WTC11 (cell line): Measurements from ENCODE around the gene CGNL1. TPM values are rescaled to one million over a fixed set of nuclear protein-coding genes. Genes with fewer than 3 reads are reported as not detected.

ENCODE experiments used
- ATAC-seq: fragments of 200-7000 bp; cut with Tn5 transposase; 2 replicates; pipeline ENCODE4 v1.10.0; 2021; ENCODE audit warnings: mild to moderate bottlenecking, moderate library complexity
- CTCF ChIA-PET: fragments of 300-600 bp; sonication (Branson Sonifier 250); formaldehyde crosslinking; loops from one replicate; lab custom pipeline; 2021; ENCODE audit warnings: antibody characterized with exemption; lab: Charles Lee
- POLR2A ChIA-PET: fragments of 350-600 bp; sonication (Branson Sonifier 250); formaldehyde crosslinking; loops from one replicate; lab custom pipeline; 2021; ENCODE audit warnings: antibody characterized with exemption; lab: Charles Lee
- DNase-seq: peaks from one replicate; pipeline ENCODE4 v3.0.0; 2021; ENCODE audit warnings: low spot score
- H3K27ac Mint-ChIP-seq: 2 replicates; pipeline ENCODE4 v1.8.0; 2021; ENCODE audit warnings: mixed read lengths
- H3K27me3 Mint-ChIP-seq: 2 replicates; pipeline ENCODE4 v1.8.0; 2021; ENCODE audit warnings: low read depth, mild to moderate bottlenecking, moderate library complexity, mixed read lengths
- H3K36me3 Mint-ChIP-seq: 2 replicates; pipeline ENCODE4 v1.8.0; 2021; ENCODE audit warnings: mixed read lengths
- H3K4me1 Mint-ChIP-seq: 2 replicates; pipeline ENCODE4 v1.8.0; 2022; ENCODE audit warnings: mixed read lengths
- H3K4me3 Mint-ChIP-seq: 2 replicates; pipeline ENCODE4 v1.8.0; 2021; ENCODE audit warnings: mild to moderate bottlenecking, moderate library complexity, mixed read lengths
- H3K9me3 Mint-ChIP-seq: 2 replicates; pipeline ENCODE4 v1.8.0; 2021; ENCODE audit warnings: mixed read lengths
- ATF1 ChIP-seq: sonication (generic); formaldehyde crosslinking; IDR thresholded peaks from 2 replicates; pipeline ENCODE4 v1.8.1; 2023; ENCODE audit warnings: mild to moderate bottlenecking, moderate library complexity, missing genetic modification reagents
- ATF6 ChIP-seq: sonication (generic); formaldehyde crosslinking; IDR thresholded peaks from 2 replicates; pipeline ENCODE4 v1.8.1; 2023; ENCODE audit warnings: mild to moderate bottlenecking, missing genetic modification reagents
- E2F4 ChIP-seq: sonication (generic); formaldehyde crosslinking; IDR thresholded peaks from 2 replicates; pipeline ENCODE4 v1.8.1; 2022; ENCODE audit warnings: low read depth, mild to moderate bottlenecking, moderate library complexity, missing genetic modification reagents, borderline replicate concordance
- EMX1 ChIP-seq: fragments of 250-450 bp; sonication (Bioruptor Pico); IDR thresholded peaks from 2 replicates; pipeline ENCODE4 v1.8.0; 2021; ENCODE audit warnings: mild to moderate bottlenecking
- ERG ChIP-seq: fragments of 250-450 bp; sonication (Bioruptor Pico); IDR thresholded peaks from 2 replicates; pipeline ENCODE4 v1.8.0; 2021; ENCODE audit warnings: mild to moderate bottlenecking
- ETV6 ChIP-seq: sonication (generic); formaldehyde crosslinking; IDR thresholded peaks from 2 replicates; pipeline ENCODE4 v1.8.1; 2022; ENCODE audit warnings: mild to moderate bottlenecking, missing genetic modification reagents
- HMGA2 ChIP-seq: fragments of 250-450 bp; sonication (Bioruptor Pico); IDR thresholded peaks from 2 replicates; pipeline ENCODE4 v1.4.0; 2021; ENCODE audit warnings: mild to moderate bottlenecking, moderate library complexity
- KAT7 ChIP-seq: sonication (generic); formaldehyde crosslinking; IDR thresholded peaks from 2 replicates; pipeline ENCODE4 v1.8.1; 2023; ENCODE audit warnings: missing genetic modification reagents, mild to moderate bottlenecking, borderline replicate concordance
- MLX ChIP-seq: sonication (generic); formaldehyde crosslinking; IDR thresholded peaks from 2 replicates; pipeline ENCODE4 v1.8.1; 2023; ENCODE audit warnings: mild to moderate bottlenecking, missing genetic modification reagents, moderate library complexity
- MXD4 ChIP-seq: fragments of 250-450 bp; sonication (Bioruptor Pico); IDR thresholded peaks from 2 replicates; pipeline ENCODE4 v1.8.0; 2021; ENCODE audit warnings: mild to moderate bottlenecking, moderate library complexity, borderline replicate concordance
- NR3C1 ChIP-seq: sonication (generic); formaldehyde crosslinking; conservative IDR thresholded peaks from 2 replicates; pipeline ENCODE4 v1.8.1; 2023; ENCODE audit warnings: low read depth, mild to moderate bottlenecking, missing genetic modification reagents
- OVOL2 ChIP-seq: fragments of 250-450 bp; sonication (Bioruptor Pico); IDR thresholded peaks from 2 replicates; pipeline ENCODE4 v1.9.0; 2021; ENCODE audit warnings: mild to moderate bottlenecking, borderline replicate concordance
- SOX15 ChIP-seq: fragments of 250-450 bp; sonication (Bioruptor Pico); IDR thresholded peaks from 2 replicates; pipeline ENCODE4 v1.9.0; 2021; ENCODE audit warnings: mild to moderate bottlenecking
- TCF7 ChIP-seq: sonication (generic); formaldehyde crosslinking; IDR thresholded peaks from 2 replicates; pipeline ENCODE4 v1.8.0; 2022; ENCODE audit warnings: mild to moderate bottlenecking, low read depth, missing genetic modification reagents, moderate library complexity
- TEAD1 ChIP-seq: sonication (generic); formaldehyde crosslinking; IDR thresholded peaks from 2 replicates; pipeline ENCODE4 v1.8.0; 2022; ENCODE audit warnings: mild to moderate bottlenecking, missing genetic modification reagents
- ZNF138 ChIP-seq: sonication (generic); formaldehyde crosslinking; conservative IDR thresholded peaks from 2 replicates; pipeline ENCODE4 v1.8.1; 2022; ENCODE audit warnings: mild to moderate bottlenecking, moderate library complexity, missing genetic modification reagents
- ZNF281 ChIP-seq: sonication (generic); formaldehyde crosslinking; IDR thresholded peaks from 2 replicates; pipeline ENCODE4 v1.8.0; 2023; ENCODE audit warnings: mild to moderate bottlenecking, missing genetic modification reagents
- ZNF425 ChIP-seq: fragments of 250-450 bp; sonication (Bioruptor Pico); conservative IDR thresholded peaks from 2 replicates; pipeline ENCODE4 v1.9.0; 2021; ENCODE audit warnings: mild to moderate bottlenecking
- total RNA-seq: library from RNA; stranded (reverse); gene quantifications from 3 replicates; pipeline ENCODE4 v1.2.3, GENCODE V29; 2021

The CGNL1 gene
- total RNA-seq, 1 experiment from 2014 or later = 57.3 TPM

- peaks cover 50% of the 10 kb centered on the region for H3K36me3 Mint-ChIP-seq
- ATAC-seq = no peak
- H3K9me3 Mint-ChIP-seq = no peaks in the 10 kb centered on the region
- H3K27me3 Mint-ChIP-seq = no peaks in the 10 kb centered on the region
- peaks cover 6% of the 10 kb centered on the region for H3K4me1 Mint-ChIP-seq
- H3K4me3 Mint-ChIP-seq = no peak overlapping the region
- ChIA-PET POLR2A (no interaction called here), CTCF (interaction anchor here (1.5 to 1.7 kb wide), 2 partner anchors 179 to 181 kb away, joined by 4 to 6 read pairs; no protein-coding TSS in a partner anchor)
- no peak for DNase-seq
- TF ChIP-seq OVOL2 (CRISPR knock-in tag) (no peak), TEAD1 (no peak), ATF1 (CRISPR knock-in tag) (no peak), EMX1 (CRISPR knock-in tag) (no peak), TCF7 (CRISPR knock-in tag) (no peak), ERG (no peak), MLX (no peak), ETV6 (CRISPR knock-in tag) (no peak)
- TF ChIP-seq, all 79 proteins: peak for 0
- H3K27ac Mint-ChIP-seq = peak overlapping the region; percentile 62; the same call in 1 of the 2 replicates
Observed at GRCh38 chr15:57522148-57522547, 145.8 kb downstream of the CGNL1 start.

- H3K27ac Mint-ChIP-seq = no peak overlapping the region
- POLR2A ChIA-PET = no interaction called here
- CTCF ChIA-PET = interaction anchor here (2.6 to 5.0 kb wide), 2 partner anchors 180 to 184 kb away, joined by 5 to 140 read pairs; no protein-coding TSS in a partner anchor
- DNase-seq = no peak
- H3K36me3 Mint-ChIP-seq = peaks cover 52% of the 10 kb centered on the region
- TF ChIP-seq ATF6 = no peak
- TF ChIP-seq ZNF281 (CRISPR knock-in tag) = no peak
- no peak for TF ChIP-seq NR3C1 (CRISPR knock-in tag)
- no peak for TF ChIP-seq ZNF138 (CRISPR knock-in tag)
- TF ChIP-seq KAT7 (CRISPR knock-in tag) = no peak
- no peak for TF ChIP-seq HMGA2 (CRISPR knock-in tag)
- TF ChIP-seq MXD4 (CRISPR knock-in tag) = no peak
- TF ChIP-seq E2F4 (CRISPR knock-in tag) = no peak
- no peak for TF ChIP-seq ZNF425 (CRISPR knock-in tag)
- no peak for TF ChIP-seq SOX15 (CRISPR knock-in tag)
- no peak for TF ChIP-seq ERG
- TF ChIP-seq, all 79 proteins: peak for 0
- H3K4me3 Mint-ChIP-seq = no peak overlapping the region
- H3K4me1 Mint-ChIP-seq = peaks cover 11% of the 10 kb centered on the region
- H3K27me3 Mint-ChIP-seq = no peaks in the 10 kb centered on the region
- no peak for ATAC-seq
- no peaks in the 10 kb centered on the region for H3K9me3 Mint-ChIP-seq
Observed at GRCh38 chr15:57525581-57525980, 149.3 kb downstream of the CGNL1 start.
